HG03442 (cell line): ENCODE measurements around the gene WNT9A.
"Not testable (repeated sequence)": the region's sequence is repeated elsewhere in the genome, so short reads cannot be mapped to it uniquely, and the experiment has no call there.

Experiments
- ATAC-seq: cut with Tn5 transposase; IDR thresholded peaks from one replicate; pipeline ENCODE4 v1.9.1; 2021; ENCODE audit warnings: mild to moderate bottlenecking, moderate library complexity; ENCODE audit not compliant: unreplicated experiment

The WNT9A gene

DNA sequence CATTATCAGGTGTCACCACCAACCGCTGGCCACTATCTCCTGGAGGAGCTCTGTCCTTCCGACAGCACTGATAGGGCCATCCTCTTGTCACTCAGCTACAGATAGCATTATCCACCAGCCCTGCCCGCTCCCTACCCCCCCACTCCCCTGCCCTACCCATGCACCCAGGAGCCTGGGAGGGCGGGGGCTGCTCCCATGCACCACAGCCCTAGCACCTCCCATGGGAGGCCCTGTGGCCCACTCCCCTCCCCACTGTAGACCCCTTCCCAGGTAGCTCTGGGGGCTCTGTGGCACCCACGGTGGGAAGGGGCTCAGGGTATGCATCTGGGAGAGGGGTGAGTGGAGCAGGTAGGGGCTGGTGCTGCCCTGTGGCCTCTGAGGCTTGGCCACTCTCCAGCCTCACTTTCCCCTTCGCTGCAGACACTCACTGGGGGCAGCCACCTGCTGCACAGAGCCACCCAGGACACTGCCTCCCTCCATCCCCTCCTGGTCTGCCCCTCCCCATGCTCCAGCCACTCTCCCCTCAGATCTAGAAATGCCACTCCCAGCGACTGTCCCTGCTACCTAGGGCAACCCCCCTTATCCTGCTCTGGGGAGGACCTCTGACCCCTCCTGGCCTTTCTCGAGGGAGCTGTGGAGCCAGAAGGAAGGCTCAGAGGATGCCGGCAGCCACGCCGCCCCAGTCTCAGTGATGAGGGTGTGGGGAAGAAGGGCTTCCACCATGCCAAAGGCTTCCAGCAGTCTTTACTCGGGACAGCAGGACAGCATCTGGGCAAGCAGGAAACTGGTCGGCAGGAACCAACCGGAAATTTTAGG is 58.5 kb downstream of the WNT9A start:
- ATAC-seq: no peak

DNA sequence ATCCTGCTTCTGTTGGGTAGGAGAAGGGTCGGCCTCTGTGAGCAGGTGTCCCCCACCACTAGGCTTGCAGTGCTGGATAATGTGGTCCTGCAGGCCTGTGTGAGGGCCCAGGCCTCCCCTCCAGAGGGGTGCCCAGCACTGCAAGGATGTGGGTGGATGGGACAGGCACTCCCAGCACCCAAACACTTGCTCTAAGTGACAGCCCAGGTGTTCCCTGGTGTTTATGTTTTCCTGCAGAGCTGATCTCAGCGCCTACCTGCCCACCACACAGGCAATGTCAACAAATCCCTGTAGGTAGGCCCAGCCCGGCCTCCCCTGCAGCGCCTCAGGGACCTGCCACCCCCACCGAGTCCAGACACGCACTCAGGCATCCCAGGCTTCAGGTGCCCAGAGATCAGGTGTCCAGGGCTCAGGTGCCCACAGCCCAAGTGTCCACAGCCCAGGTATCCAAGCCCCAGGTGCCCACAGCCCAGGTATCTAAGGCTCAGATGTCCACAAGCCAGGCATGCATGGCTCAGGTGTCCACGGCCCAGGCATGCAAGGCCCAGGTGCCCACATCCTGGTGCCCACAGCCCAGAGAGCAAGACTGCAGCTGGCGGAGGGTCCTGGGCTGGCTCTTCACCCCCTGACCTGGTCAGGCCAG is 59.2 kb downstream of the WNT9A start:
- no peak for ATAC-seq

GRCh38 chr1:227887697-227888403 is 59.9 kb downstream of the WNT9A start:
- ATAC-seq: no peak

DNA sequence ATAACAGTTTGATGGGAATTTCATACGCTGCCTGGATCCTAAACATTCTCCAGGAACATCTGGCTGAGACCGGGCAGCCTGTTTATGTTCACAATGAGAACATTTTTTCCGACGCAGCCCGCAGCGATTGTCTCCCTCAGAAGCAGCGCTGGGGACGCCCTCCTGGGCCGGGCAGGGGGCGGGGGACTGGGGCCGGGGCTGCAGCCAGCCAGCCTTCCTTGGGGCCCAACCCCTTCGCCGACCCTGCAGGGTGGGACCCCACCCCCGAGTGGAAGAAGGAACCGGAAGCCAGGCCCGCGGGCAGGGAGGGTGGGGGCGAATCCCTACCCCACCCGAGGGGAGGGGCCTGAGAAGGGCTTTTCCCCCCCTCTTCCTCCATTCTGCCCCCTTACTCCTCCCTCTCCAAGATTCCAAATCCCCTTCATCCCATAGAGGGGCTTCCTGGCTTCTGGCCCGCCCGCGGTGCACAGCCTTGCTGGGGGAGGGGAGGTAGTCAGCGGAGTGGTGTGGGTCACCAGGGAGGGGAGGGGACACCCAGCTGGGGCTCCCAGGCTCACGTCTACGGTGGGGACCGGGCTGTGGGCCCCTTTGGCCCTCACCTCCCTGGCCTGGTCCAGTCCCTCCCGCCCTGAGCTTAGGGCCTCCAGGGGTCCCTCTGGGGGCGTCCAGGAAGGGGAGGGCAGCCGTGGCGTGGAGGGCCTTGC is 60.6 kb downstream of the WNT9A start:
- ATAC-seq: no peak

DNA sequence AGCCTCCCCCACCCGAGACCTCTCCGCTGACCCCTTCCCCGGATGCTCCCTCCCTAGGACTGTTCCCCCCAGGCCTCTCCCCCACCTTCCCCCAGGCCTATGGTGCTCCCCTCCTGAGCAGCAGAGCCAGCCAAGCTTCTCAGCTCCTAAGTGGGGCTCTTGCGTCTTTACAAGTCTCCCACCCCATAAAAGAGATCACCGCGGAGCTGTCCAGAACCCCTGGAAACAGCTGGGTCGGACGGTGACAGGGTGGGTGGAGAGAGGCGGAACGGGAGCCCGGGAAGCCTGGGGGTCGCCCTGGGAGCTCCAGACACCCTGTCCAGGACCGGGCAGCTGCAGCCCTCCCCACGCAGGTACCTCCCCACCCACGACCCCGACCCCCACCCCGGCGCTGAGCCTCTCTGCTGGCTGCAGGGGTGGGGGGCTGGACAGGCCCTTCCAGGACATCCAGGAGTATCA is 61.2 kb downstream of the WNT9A start:
- no peak for ATAC-seq

GRCh38 chr1:227885648-227886502 is 61.9 kb downstream of the WNT9A start:
- ATAC-seq: no peak

DNA sequence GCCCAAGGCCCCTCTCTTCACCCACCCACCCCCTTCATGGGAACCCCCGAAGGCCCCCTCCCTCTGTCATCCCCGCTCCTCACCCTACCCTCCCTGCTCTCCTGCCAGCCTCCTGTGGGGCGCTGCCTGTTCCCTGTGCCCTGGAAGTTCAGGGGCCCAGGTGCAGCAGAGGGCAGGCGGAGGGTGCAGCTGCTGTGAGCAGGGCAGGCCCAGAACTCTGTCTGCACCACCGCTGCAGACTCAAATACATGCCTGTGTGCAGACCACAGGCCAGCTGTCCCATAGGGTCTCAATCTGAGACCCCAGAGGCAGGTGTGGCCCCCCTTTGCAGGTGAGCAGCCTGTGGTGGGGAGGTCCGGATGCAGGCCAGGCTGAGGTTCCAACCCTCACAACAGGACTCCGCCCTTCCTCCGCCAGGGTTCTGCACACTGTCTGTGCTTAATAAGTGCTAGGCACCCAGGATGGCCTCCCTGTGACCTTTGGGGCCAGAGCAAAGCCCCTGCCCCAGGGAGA is 62.5 kb downstream of the WNT9A start:
- no peak for ATAC-seq

DNA sequence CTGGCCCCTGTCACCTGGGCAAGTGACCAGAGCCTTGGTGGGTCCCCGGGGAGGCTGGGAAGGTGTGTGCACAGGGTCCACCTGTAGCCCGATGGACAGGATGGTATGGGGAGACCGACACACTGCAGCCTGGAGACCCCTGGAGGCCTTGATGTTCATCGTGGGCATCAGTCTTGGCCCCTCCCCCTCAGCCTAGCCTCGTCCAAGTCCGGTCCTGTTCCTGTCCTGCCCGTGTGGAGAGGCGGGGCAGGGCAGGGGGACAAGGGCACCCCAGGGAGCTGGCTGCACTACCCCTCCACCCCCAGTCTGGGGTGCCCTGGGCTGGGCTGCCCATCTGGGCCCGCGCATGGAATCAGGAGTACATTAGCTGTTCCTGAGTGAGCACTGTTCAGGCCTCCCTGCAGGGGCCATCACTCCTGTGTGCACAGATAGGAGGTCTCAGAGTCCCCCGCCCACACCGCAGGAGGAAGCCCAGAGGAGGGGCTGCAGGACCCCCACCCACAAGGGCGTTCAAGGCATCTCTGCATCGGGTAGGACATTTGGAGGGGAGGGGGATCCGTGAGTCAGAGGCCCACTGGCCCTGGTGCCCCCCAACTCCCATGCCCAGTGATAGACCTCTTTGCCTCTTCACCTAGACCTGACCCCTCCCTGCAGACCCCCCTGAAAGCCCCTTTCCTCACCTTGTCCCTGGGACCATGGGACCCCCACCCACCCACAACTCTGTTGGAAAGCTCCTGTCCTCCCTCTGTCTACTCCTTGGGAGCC is 63.2 kb downstream of the WNT9A start:
- no peak for ATAC-seq

DNA sequence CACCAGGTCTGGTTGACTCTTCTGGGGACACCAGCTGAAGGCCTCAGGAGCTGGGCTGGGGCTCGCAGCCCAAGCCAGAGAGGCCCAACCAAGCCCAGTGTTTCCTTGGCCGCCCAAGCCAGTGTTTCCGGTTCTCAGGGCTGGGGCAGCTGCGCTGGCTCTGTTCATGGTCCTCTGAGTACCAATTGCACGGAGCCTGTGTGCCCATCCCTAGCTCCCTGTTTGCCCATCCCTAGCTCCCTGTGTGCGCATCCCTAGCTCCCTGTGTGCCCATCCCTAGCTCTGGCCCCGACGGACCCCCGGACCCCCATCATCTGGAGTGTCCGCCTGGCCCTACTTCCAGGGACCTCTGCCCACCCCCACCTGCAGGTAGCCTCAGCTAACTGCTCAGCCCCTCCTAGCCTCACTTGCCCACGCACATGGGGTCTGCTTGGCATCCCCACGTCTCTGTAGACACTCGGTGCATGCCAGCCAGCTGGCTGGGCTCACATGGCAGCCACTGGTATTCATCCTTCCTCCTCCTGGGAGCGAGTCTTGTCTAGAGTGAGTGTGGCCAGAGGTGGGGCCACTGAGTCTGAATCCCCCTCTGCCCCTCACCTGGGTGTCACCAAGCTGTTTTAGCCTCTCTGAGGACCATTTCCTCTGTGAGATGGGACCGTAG is 64.0 kb downstream of the WNT9A start:
- ATAC-seq: no peak

DNA sequence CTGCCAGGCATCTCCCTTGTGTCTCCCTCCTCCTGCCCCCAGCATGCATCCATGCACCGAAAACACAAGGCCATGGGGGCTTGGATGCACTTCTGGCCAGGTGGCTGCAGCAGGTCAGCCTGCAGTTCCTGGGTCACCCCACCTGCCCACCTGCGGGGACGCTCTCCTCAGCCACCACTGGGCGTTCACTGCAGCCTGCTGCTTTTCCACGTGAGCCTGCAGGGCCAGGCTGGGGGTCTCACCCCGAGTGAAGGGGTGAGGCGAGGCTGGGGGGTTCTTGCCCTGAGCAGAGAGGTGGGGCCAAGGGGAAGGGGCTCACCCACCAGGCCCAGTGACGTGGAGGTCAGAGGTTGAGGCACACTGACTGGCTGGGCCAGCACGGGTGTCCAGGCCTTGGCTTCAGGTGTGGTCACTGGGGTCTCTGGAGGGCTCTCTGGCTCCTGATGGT is 64.6 kb downstream of the WNT9A start:
- no peak for ATAC-seq

- no peak for ATAC-seq
Measured at GRCh38 chr1:227880342-227880924, 67.3 kb downstream of the WNT9A start.

DNA sequence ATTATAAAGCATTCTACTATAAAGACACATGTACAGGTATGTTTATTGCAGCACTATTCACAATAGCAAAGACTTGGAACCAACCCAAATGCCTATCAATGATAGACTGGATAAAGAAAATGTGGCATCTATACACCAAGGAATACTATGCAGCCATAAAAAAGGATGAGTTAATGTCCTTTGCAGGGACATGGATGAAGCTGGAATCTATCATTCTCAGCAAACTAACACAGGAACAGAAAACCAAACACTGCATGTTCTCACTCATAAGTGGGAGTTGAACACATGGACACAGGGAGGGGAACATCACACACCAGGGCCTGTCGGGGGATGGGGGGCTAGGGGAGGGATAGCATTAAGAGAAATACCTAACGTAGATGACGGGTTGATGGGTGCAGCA is 69.9 kb downstream of the WNT9A start:
- ATAC-seq: not testable (repeated sequence)

GRCh38 chr1:227871892-227872291 is 75.8 kb downstream of the WNT9A start:
- ATAC-seq: not testable (repeated sequence)

- no peak for ATAC-seq
Measured at GRCh38 chr1:227870366-227870765, 77.4 kb downstream of the WNT9A start.

DNA sequence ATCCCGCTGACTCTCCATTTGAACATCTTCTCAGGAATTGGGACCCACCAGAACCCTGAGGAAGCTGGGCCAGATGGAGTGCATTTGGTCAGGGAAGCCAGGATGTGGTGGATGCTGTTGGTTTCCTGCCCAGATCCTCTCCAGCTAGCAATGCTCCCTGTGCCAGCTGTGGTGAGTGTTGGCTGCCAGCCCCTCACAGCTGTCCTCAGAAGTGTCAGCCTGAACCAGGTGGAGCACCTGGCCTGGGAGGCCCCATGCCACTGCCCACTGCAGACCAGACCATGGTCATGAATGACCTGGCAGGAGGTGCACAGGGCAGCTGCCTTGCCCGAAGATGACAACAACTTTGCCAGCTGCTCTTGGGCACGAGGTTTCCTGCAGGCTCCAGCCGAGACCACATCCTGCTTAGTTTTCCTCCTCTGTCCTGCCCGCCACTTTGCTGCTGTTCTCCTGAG is 77.9 kb downstream of the WNT9A start:
- no peak for ATAC-seq

DNA sequence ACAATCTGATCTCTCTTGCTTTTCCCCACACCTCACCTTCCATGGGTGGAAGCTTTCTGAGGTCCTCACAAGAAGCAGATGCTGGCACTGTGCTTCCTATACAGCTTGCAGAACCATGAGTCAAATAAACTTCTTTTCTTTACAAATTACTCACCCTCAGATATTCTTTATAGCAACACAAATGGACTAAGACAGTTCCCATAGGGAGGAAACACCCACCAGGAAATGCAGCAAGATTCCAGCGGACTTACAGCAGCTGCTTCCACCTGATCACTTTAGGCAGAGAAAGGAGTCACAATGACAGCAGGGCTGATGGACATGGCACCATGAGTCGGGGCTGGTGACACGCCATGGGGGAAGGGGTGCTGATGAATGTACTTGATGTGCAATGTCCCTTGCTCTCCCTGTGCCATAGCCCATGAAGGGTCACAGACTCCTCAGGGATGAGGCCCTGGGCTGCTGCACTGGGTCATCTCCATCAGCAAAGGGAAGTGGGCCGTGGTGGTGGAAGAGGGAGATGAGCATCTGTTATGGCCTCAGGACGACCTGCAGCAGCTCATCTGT is 78.4 kb downstream of the WNT9A start:
- no peak for ATAC-seq
